ENCODE results near the gene PAFAH1B2.
"Not testable (repeated sequence)": the region's sequence is repeated elsewhere in the genome, so short reads cannot be mapped to it uniquely, and the experiment has no call there.

The PAFAH1B2 gene

GRCh38 chr11:117172724-117173421 lies 28.8 kb downstream of the PAFAH1B2 start:
- no peak for DNase-seq (ENCODE audit: low spot score)

GRCh38 chr11:117175104-117175503 lies 31.0 kb downstream of the PAFAH1B2 start:
- DNase-seq (ENCODE audit: low spot score), result no peak

GRCh38 chr11:117175781-117176180 lies 31.7 kb downstream of the PAFAH1B2 start:
- DNase-seq (ENCODE audit: low spot score), result no peak

- DNase-seq (ENCODE audit: low spot score), result no peak
Observed at GRCh38 chr11:117176186-117176585, 32.1 kb downstream of the PAFAH1B2 start.

DNA sequence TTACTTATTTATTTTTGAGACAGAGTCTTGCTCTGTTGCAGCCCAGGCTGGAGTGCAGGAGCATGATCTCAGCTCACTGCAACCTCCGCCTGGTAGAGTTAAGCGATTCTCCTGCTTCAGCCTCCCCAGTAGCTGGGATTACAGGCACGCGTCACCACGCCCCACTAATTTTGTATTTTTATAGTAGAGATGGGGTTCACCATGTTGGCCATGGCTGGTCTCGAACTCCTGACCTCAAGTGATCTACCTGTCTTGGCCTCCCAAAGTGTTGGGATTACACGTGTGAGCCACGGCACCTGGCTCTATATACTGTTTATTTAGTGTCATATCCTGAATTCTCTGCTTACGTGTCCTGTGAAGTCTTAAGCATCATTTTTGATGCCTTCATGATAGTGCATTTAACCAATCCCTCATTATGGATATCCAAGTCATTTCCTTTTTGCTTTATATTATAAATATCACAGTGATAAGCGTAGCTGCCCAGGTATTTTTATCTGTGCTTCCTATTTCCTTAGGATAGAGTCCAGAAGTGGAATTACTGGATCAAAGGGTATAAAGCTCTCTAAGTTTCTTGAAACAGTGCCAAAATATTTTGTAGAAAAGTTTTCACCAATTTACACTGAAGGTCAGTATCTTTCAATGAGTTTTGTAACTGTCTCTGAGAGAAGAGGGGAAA lies 33.6 kb downstream of the PAFAH1B2 start:
- DNase-seq (ENCODE audit: low spot score), result no peak

- peak; percentile 89 for DNase-seq (ENCODE audit: low spot score)
Observed at GRCh38 chr11:117178210-117179034, 34.3 kb downstream of the PAFAH1B2 start, which contains the start of gene SIDT2. Gene SIDT2 (plus strand): TSS chr11:117178743. CDS start chr11:117179264, 521 bp downstream.

DNA sequence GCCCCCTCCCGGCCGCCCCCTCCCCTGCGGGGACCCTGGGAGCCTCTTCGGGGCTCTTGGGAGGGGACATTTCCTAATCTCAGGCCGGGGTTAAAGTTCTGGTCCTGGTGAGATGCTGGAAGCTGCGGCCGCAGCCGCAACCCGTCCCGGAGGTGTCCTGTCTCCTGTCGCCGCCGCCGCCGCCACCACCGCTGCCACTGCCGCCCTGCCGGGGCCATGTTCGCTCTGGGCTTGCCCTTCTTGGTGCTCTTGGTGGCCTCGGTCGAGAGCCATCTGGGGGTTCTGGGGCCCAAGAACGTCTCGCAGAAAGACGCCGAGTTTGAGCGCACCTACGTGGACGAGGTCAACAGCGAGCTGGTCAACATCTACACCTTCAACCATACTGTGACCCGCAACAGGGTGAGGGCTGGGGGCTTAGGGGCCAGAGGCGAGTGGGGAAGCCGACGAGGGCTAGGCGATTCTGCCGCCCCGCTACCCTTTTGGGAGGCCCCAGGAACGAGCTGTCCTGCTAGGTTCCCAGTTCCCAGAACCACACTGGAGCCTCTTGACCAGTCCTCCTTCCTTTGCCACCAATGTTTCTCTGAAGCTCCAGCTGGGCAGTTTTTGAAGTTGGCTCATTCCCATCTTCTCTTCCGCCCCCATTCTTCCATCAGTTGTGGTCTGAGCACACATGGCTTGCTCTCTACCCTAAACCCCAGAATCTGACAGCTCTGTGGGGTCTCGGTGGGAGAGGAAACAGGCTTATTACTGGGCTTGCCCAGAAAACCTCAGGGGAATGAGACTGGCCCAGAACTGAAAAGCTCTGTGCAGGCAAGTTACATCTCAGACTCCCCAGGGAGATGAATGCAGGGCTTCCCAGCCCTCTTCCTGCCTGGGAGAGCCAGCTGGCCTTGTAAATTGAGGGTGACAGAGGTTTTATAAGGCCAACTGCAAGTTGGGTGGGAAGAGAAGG lies 35.2 kb downstream of the PAFAH1B2 start:
- DNase-seq (ENCODE audit: low spot score), result no peak

- DNase-seq (ENCODE audit: low spot score), result no peak
Observed at GRCh38 chr11:117180020-117180419, 35.9 kb downstream of the PAFAH1B2 start.

DNA sequence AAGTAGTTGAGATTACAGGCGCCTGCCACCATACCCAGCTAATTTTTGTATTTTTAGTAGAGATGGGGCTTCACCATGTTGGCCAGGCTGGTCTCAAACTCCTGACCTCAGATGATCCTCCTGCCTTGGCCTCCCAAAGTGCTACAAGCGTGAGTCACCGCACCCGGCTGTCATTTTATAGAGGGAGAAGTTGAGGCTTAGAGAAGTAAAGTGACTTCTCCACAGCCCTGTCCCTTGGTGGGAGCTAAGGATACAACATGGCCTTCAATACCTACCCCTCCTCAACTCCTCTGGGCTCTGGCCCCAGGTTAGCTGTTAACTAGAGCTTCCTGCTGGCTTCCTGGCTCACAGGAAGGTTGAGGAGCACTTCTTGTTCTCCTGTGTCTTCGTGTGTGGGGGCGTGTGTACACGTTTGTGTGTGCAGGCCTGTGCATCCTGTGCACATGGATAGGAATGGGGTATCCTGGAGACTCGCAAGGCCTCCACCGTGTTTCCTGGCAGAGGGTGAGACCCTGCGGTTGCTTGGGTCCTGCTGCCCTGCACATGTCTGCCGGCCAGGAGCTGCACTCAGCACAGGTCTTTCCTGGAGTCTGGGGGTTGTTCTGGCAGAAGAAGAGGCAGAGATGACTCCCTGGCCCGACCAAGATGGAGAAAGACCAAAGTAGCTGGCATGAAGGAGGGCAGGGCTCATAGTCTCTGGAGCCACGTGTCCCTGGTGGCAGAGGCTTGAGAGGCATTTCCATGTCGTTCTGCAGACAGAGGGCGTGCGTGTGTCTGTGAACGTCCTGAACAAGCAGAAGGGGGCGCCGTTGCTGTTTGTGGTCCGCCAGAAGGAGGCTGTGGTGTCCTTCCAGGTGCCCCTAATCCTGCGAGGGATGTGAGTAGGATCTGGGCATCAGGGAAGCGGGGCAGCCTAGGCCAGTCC lies 36.8 kb downstream of the PAFAH1B2 start:
- DNase-seq (ENCODE audit: low spot score), result no peak

DNA sequence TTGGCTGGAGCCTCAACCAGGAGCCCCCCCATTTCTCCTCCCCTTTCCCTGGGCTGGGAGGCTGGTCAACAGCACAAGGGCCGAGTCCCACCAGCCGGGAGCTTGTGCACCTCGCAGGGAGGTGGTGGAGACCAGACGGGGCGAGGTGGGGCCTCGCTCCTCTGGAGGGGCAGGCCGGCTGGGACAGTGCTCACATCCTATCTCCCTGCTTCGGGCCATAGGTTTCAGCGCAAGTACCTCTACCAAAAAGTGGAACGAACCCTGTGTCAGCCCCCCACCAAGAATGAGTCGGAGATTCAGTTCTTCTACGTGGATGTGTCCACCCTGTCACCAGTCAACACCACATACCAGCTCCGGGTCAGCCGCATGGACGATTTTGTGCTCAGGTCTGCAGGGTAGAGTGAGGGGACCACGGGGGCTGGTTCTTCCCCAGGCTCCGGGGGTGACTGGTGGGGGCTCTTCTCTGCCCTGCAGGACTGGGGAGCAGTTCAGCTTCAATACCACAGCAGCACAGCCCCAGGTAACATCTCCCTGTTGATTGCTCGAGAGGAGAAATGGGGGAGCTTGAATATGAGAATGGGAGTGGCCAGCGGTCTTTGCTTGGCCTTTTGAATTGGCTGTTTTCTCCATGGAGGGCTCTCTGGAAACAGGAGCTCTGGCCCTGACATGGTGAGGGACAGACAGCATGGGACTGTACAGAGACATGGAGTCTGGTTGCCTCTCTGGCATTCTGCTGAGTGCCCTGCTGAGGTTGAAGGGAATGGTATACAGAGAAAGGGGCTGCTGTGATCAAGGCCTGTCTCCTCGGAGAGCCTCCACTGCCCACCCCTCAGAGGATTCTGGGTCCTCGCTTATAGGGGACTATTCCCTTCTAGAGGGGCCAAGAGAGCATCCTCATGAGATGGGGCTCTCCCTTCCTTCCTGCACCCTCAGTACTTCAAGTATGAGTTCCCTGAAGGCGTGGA lies 37.8 kb downstream of the PAFAH1B2 start:
- no peak for DNase-seq (ENCODE audit: low spot score)

GRCh38 chr11:117182551-117182935 lies 38.5 kb downstream of the PAFAH1B2 start:
- no peak for DNase-seq (ENCODE audit: low spot score)

GRCh38 chr11:117183178-117183577 lies 39.1 kb downstream of the PAFAH1B2 start:
- not testable (repeated sequence) for DNase-seq (ENCODE audit: low spot score)

DNA sequence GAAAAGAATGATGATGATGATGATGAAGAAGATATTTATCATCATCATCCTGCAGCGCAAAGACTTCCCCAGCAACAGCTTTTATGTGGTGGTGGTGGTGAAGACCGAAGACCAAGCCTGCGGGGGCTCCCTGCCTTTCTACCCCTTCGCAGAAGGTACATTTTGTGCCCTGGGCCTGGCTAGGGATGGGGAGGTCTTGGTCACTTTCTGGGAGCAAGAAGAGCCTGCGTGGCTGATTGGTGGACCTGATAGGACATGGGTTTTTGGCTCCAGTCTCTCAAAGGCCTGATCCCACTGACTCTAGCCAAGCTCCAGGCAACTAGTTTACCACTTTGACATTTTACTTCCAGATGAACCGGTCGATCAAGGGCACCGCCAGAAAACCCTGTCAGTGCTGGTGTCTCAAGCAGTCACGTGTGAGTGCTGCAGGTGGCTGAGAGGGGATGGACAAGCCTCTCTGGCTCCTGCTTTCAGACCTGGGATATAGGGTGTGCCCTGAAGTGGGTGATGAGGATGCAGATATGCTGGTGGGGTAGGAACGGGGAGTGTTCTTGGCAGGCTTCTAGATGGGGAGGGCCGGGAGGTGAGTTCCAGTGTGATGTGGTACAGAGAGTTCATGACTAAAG lies 39.8 kb downstream of the PAFAH1B2 start:
- no peak for DNase-seq (ENCODE audit: low spot score)

- no peak for DNase-seq (ENCODE audit: low spot score)
Observed at GRCh38 chr11:117185736-117186430, 41.8 kb downstream of the PAFAH1B2 start.

GRCh38 chr11:117186431-117186761 lies 42.3 kb downstream of the PAFAH1B2 start:
- DNase-seq (ENCODE audit: low spot score), result no peak

- DNase-seq (ENCODE audit: low spot score), result no peak
Observed at GRCh38 chr11:117187007-117187406, 42.9 kb downstream of the PAFAH1B2 start.

DNA sequence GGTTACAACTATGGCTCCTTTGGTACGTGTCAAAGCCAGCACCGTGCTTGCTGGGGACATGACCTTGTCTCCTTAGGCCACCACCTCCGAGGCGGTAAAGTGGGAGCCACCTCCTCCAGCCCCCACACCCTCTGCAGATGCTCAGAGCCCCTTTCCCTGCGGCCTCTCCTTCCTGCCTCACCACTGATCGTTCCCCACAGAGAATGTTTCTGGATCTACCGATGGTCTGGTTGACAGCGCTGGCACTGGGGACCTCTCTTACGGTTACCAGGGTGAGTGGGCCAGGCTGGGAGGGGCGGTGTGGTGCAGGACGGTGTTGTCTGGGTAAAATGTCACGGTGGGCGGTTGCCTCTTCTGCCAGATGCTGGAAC lies 43.3 kb downstream of the PAFAH1B2 start:
- no peak for DNase-seq (ENCODE audit: low spot score)

- DNase-seq (ENCODE audit: low spot score), result no peak
Observed at GRCh38 chr11:117187799-117188481, 43.9 kb downstream of the PAFAH1B2 start.

Measured in LoVo (cell line).